CD4-positive, alpha-beta T cell treated with Interleukin-15 for 1 hour (primary cell): Measurements from ENCODE around the gene ELOVL1.
A peak's percentile ranks its signal among the peaks of the same experiment; 100 is the strongest.
"Not testable (repeated sequence)": the region's sequence is repeated elsewhere in the genome, so short reads cannot be mapped to it uniquely, and the experiment has no call there.

Experiments
- DNase-seq: peaks from one replicate; pipeline ENCODE4 v3.0.0-alpha.2; 2020

ELOVL1 gene

GRCh38 chr1:43367904-43368645 lies at the start of gene ELOVL1:
Gene ELOVL1, minus strand, starts transcription at chr1:43368011. Its CDS starts 2,402 bp downstream, at chr1:43365609.
- peak; percentile 90 for DNase-seq

- DNase-seq = no peak
Measured at GRCh38 chr1:43415901-43416300, 48.1 kb upstream of the ELOVL1 start.

- peak; percentile 62 for DNase-seq
Measured at GRCh38 chr1:43414634-43415223, 46.9 kb upstream of the ELOVL1 start.

- DNase-seq = not testable (repeated sequence)
Measured at GRCh38 chr1:43413426-43413825, 45.6 kb upstream of the ELOVL1 start.

- no peak for DNase-seq
Measured at GRCh38 chr1:43410571-43410970, 42.8 kb upstream of the ELOVL1 start.

- no peak for DNase-seq
Measured at GRCh38 chr1:43405876-43406234, 38.0 kb upstream of the ELOVL1 start.

- no peak for DNase-seq
Measured at GRCh38 chr1:43405219-43405875, 37.5 kb upstream of the ELOVL1 start.

GRCh38 chr1:43404353-43404752 lies 36.5 kb upstream of the ELOVL1 start:
- no peak for DNase-seq

GRCh38 chr1:43402089-43402865 lies 34.5 kb upstream of the ELOVL1 start:
- DNase-seq = no peak

- not testable (repeated sequence) for DNase-seq
Measured at GRCh38 chr1:43400441-43400840, 32.6 kb upstream of the ELOVL1 start.

- DNase-seq = no peak
Measured at GRCh38 chr1:43398227-43398626, 30.4 kb upstream of the ELOVL1 start.

- DNase-seq = no peak
Measured at GRCh38 chr1:43396059-43396458, 28.2 kb upstream of the ELOVL1 start.

GRCh38 chr1:43395523-43395922 lies 27.7 kb upstream of the ELOVL1 start:
- DNase-seq = no peak

GRCh38 chr1:43392702-43393101 lies 24.9 kb upstream of the ELOVL1 start:
- DNase-seq = no peak

GRCh38 chr1:43389326-43390313 lies 21.8 kb upstream of the ELOVL1 start, which contains the start of the genes MED8 and SZT2:
Gene MED8, minus strand, starts transcription at chr1:43389800. Its CDS starts 36 bp downstream, at chr1:43389764.
Gene SZT2, plus strand, starts transcription at chr1:43389899. Its CDS starts 70 bp downstream, at chr1:43389969.
- peak; percentile 95 for DNase-seq

GRCh38 chr1:43388613-43389012 lies 20.8 kb upstream of the ELOVL1 start:
- no peak for DNase-seq

GRCh38 chr1:43387976-43388599 lies 20.3 kb upstream of the ELOVL1 start:
- no peak for DNase-seq

GRCh38 chr1:43386676-43387075 lies 18.9 kb upstream of the ELOVL1 start:
- no peak for DNase-seq

- no peak for DNase-seq
Measured at GRCh38 chr1:43383449-43383848, 15.6 kb upstream of the ELOVL1 start.

- DNase-seq = no peak
Measured at GRCh38 chr1:43382027-43382779, 14.4 kb upstream of the ELOVL1 start.

GRCh38 chr1:43381612-43382011 lies 13.8 kb upstream of the ELOVL1 start:
- peak; percentile 41 for DNase-seq
